T-helper 17 cell (primary cell): Measurements from ENCODE around the gene ARFRP1. TPM values are rescaled to one million over a fixed set of nuclear protein-coding genes. Genes with fewer than 3 reads are reported as not detected.
A peak's percentile ranks its signal among the peaks of the same experiment; 100 is the strongest.
"Not testable (repeated sequence)": the region's sequence is repeated elsewhere in the genome, so short reads cannot be mapped to it uniquely, and the experiment has no call there.

Experiments
- ATAC-seq: fragments of 150-1000 bp; cut with Tn5 transposase; 2 replicates; pipeline ENCODE4 v1.10.0; 2021; ENCODE audit warnings: mild to moderate bottlenecking, moderate library complexity
- DNase-seq, 3 donors: peaks; one replicate each; pipeline versions ENCODE4 v3.0.0 to v3.0.0-alpha.2; 2020 to 2021
- H3K9me3 ChIP-seq: one replicate; pipeline ENCODE4 v1.7.0; 2013; ENCODE audit warnings: low read length, mild to moderate bottlenecking; ENCODE audit not compliant: control insufficient read depth, poor library complexity, severe bottlenecking
- H3K27ac Mint-ChIP-seq: one replicate; pipeline ENCODE4 v1.8.0; 2022; ENCODE audit warnings: mild to moderate bottlenecking, moderate library complexity, mixed read lengths
- H3K27me3 Mint-ChIP-seq: one replicate; pipeline ENCODE4 v1.8.0; 2022; ENCODE audit warnings: mixed read lengths
- H3K36me3 Mint-ChIP-seq: one replicate; pipeline ENCODE4 v1.8.0; 2022; ENCODE audit warnings: low read depth, mixed read lengths
- H3K4me1 Mint-ChIP-seq: one replicate; pipeline ENCODE4 v1.8.0; 2022; ENCODE audit warnings: mild to moderate bottlenecking, mixed read lengths
- H3K4me3 Mint-ChIP-seq: one replicate; pipeline ENCODE4 v1.8.0; 2022; ENCODE audit warnings: mild to moderate bottlenecking, moderate library complexity, mixed read lengths
- total RNA-seq, 4 donors: library from RNA in 2 of 4; stranded (reverse) in 2 of 4; gene quantifications; one replicate each; pipeline ENCODE4 v1.2.3 and lab custom pipeline; 2022 to 2026

ARFRP1 gene
- total RNA-seq, 2 donors from 2014 or later = 44.0 to 53.2 TPM

- H3K9me3 ChIP-seq = no peaks in the 10 kb centered on the region
- DNase-seq (no peak), ATAC-seq (no peak)
- Mint-ChIP-seq H3K4me3 (no peak overlapping the region), H3K27ac (no peak overlapping the region), H3K27me3 (no peaks in the 10 kb centered on the region), H3K36me3 (peaks cover 3% of the 10 kb centered on the region), H3K4me1 (peaks cover 6% of the 10 kb centered on the region)
These were observed 39.9 kb downstream of the ARFRP1 start for GRCh38 chr20:63667858-63668257.

GRCh38 chr20:63665708-63666107 lies 42.1 kb downstream of the ARFRP1 start:
- Mint-ChIP-seq H3K27me3 (no peaks in the 10 kb centered on the region), H3K27ac (peak overlapping the region; percentile 27), H3K4me3 (no peak overlapping the region), H3K4me1 (peaks cover 4% of the 10 kb centered on the region), H3K36me3 (peaks cover 3% of the 10 kb centered on the region)
- ATAC-seq (no peak), DNase-seq (no peak)
- H3K9me3 ChIP-seq = no peaks in the 10 kb centered on the region

GRCh38 chr20:63664861-63665594 lies 42.7 kb downstream of the ARFRP1 start:
- Mint-ChIP-seq H3K4me3 (no peak overlapping the region), H3K36me3 (peaks cover 3% of the 10 kb centered on the region), H3K27me3 (no peaks in the 10 kb centered on the region), H3K4me1 (peaks cover 4% of the 10 kb centered on the region), H3K27ac (no peak overlapping the region)
- DNase-seq (no peak), ATAC-seq (no peak)
- no peaks in the 10 kb centered on the region for H3K9me3 ChIP-seq

- DNase-seq = no peak
- Mint-ChIP-seq H3K27me3 (no peaks in the 10 kb centered on the region), H3K4me1 (peaks cover 9% of the 10 kb centered on the region), H3K36me3 (peaks cover 3% of the 10 kb centered on the region), H3K4me3 (no peak overlapping the region), H3K27ac (no peak overlapping the region)
- no peaks in the 10 kb centered on the region for H3K9me3 ChIP-seq
- ATAC-seq = no peak
These were observed 43.5 kb downstream of the ARFRP1 start for GRCh38 chr20:63664143-63664851.

- Mint-ChIP-seq H3K27me3 (no peaks in the 10 kb centered on the region), H3K4me3 (no peak overlapping the region), H3K36me3 (peaks cover 3% of the 10 kb centered on the region), H3K27ac (no peak overlapping the region), H3K4me1 (peaks cover 14% of the 10 kb centered on the region)
- no peak for ATAC-seq
- H3K9me3 ChIP-seq = no peaks in the 10 kb centered on the region
- no peak for DNase-seq
These were observed 44.3 kb downstream of the ARFRP1 start for GRCh38 chr20:63663332-63664066.

GRCh38 chr20:63662813-63663189 lies 45.0 kb downstream of the ARFRP1 start:
- H3K4me1 Mint-ChIP-seq = peaks cover 13% of the 10 kb centered on the region
- H3K4me3 Mint-ChIP-seq = no peak overlapping the region
- no peaks in the 10 kb centered on the region for H3K27me3 Mint-ChIP-seq
- H3K27ac Mint-ChIP-seq = no peak overlapping the region
- DNase-seq (no peak), ATAC-seq (no peak)
- H3K36me3 Mint-ChIP-seq = no peaks in the 10 kb centered on the region
- H3K9me3 ChIP-seq = no peaks in the 10 kb centered on the region

- H3K27ac Mint-ChIP-seq = no peak overlapping the region
- peaks cover 15% of the 10 kb centered on the region for H3K4me1 Mint-ChIP-seq
These were observed 45.6 kb downstream of the ARFRP1 start for GRCh38 chr20:63661959-63662812.

GRCh38 chr20:63661108-63661507 lies 46.7 kb downstream of the ARFRP1 start:
- Mint-ChIP-seq H3K36me3 (no peaks in the 10 kb centered on the region), H3K4me3 (no peak overlapping the region), H3K27me3 (no peaks in the 10 kb centered on the region), H3K27ac (no peak overlapping the region), H3K4me1 (peaks cover 18% of the 10 kb centered on the region)
- H3K9me3 ChIP-seq = no peaks in the 10 kb centered on the region
- no peak for ATAC-seq
- no peak for DNase-seq

More at GRCh38 chr20:63661959-63662812, 45.6 kb downstream of the ARFRP1 start:
- H3K4me3 Mint-ChIP-seq = no peak overlapping the region
- no peaks in the 10 kb centered on the region for H3K27me3 Mint-ChIP-seq
- H3K9me3 ChIP-seq = no peaks in the 10 kb centered on the region
- no peak for DNase-seq
- H3K36me3 Mint-ChIP-seq = no peaks in the 10 kb centered on the region
- ATAC-seq = no peak

GRCh38 chr20:63660622-63661021 lies 47.2 kb downstream of the ARFRP1 start:
- H3K4me3 Mint-ChIP-seq = peak overlapping the region; percentile 19
- ATAC-seq = no peak

GRCh38 chr20:63660174-63660573 lies 47.6 kb downstream of the ARFRP1 start:
- Mint-ChIP-seq H3K4me3 (peak overlapping the region; percentile 19), H3K4me1 (peaks cover 18% of the 10 kb centered on the region)
- not testable (repeated sequence) for H3K27me3 Mint-ChIP-seq, H3K9me3 ChIP-seq, ATAC-seq, H3K36me3 Mint-ChIP-seq, H3K27ac Mint-ChIP-seq, DNase-seq

More at GRCh38 chr20:63660622-63661021, 47.2 kb downstream of the ARFRP1 start:
- no peak overlapping the region for H3K27ac Mint-ChIP-seq
- DNase-seq = no peak
- H3K36me3 Mint-ChIP-seq = no peaks in the 10 kb centered on the region
- no peaks in the 10 kb centered on the region for H3K27me3 Mint-ChIP-seq
- H3K9me3 ChIP-seq = no peaks in the 10 kb centered on the region
- H3K4me1 Mint-ChIP-seq = peaks cover 18% of the 10 kb centered on the region

GRCh38 chr20:63659370-63659769 lies 48.4 kb downstream of the ARFRP1 start:
- Mint-ChIP-seq H3K4me1 (peaks cover 20% of the 10 kb centered on the region), H3K36me3 (no peaks in the 10 kb centered on the region), H3K27me3 (no peaks in the 10 kb centered on the region), H3K4me3 (peak overlapping the region; percentile 96), H3K27ac (no peak overlapping the region)
- no peaks in the 10 kb centered on the region for H3K9me3 ChIP-seq
- DNase-seq (no peak), ATAC-seq (no peak)

GRCh38 chr20:63658749-63659187 lies 49.0 kb downstream of the ARFRP1 start:
- ATAC-seq = peak; percentile 10

More at GRCh38 chr20:63658749-63659187, 49.0 kb downstream of the ARFRP1 start:
- no peaks in the 10 kb centered on the region for H3K9me3 ChIP-seq
- Mint-ChIP-seq H3K4me3 (peak overlapping the region; percentile 96), H3K27me3 (no peaks in the 10 kb centered on the region), H3K36me3 (no peaks in the 10 kb centered on the region), H3K4me1 (peaks cover 27% of the 10 kb centered on the region), H3K27ac (peak overlapping the region; percentile 88)
- DNase-seq = no peak
